ENCODE results near the gene ATRN.
A peak's percentile ranks its signal among the peaks of the same experiment; 100 is the strongest.

The ATRN gene

GRCh38 chr20:3660262-3661059, 189.6 kb downstream of the ATRN start:
- Histone ChIP-seq H3K27me3 (ENCODE audit: control insufficient read depth, insufficient read depth, low read length) (peaks cover 17% of the 10 kb centered on the region), H3K27ac (ENCODE audit: low read depth, low read length) (no peak overlapping the region), H3K9ac (ENCODE audit: low read length) (no peak overlapping the region), H3K4me1 (ENCODE audit: control insufficient read depth, insufficient read depth, low read length) (no peaks in the 10 kb centered on the region), H3K4me3 (ENCODE audit: low read length) (no peak overlapping the region), H3K36me3 (ENCODE audit: control insufficient read depth, insufficient read depth, low read length) (no peaks in the 10 kb centered on the region)

- Histone ChIP-seq H3K27me3 (ENCODE audit: control insufficient read depth, insufficient read depth, low read length) (peaks cover 17% of the 10 kb centered on the region), H3K9ac (ENCODE audit: low read length) (no peak overlapping the region), H3K4me1 (ENCODE audit: control insufficient read depth, insufficient read depth, low read length) (no peaks in the 10 kb centered on the region), H3K36me3 (ENCODE audit: control insufficient read depth, insufficient read depth, low read length) (no peaks in the 10 kb centered on the region), H3K4me3 (ENCODE audit: low read length) (no peak overlapping the region), H3K27ac (ENCODE audit: low read depth, low read length) (no peak overlapping the region)
Measured at GRCh38 chr20:3661060-3661813, 190.4 kb downstream of the ATRN start.

- Histone ChIP-seq H3K27ac (ENCODE audit: low read depth, low read length) (no peak overlapping the region), H3K36me3 (ENCODE audit: control insufficient read depth, insufficient read depth, low read length) (no peaks in the 10 kb centered on the region), H3K4me1 (ENCODE audit: control insufficient read depth, insufficient read depth, low read length) (no peaks in the 10 kb centered on the region), H3K9ac (ENCODE audit: low read length) (no peak overlapping the region), H3K4me3 (ENCODE audit: low read length) (no peak overlapping the region), H3K27me3 (ENCODE audit: control insufficient read depth, insufficient read depth, low read length) (peaks cover 17% of the 10 kb centered on the region)
Measured at GRCh38 chr20:3661814-3662665, 191.2 kb downstream of the ATRN start.

- no peaks in the 10 kb centered on the region for H3K4me1 ChIP-seq (ENCODE audit: control insufficient read depth, insufficient read depth, low read length)
- no peak within 1 kb of the TSS for H3K9ac ChIP-seq (ENCODE audit: low read length)
- H3K36me3 ChIP-seq (ENCODE audit: control insufficient read depth, insufficient read depth, low read length), result no peaks in the 10 kb centered on the region
- H3K27ac ChIP-seq (ENCODE audit: low read depth, low read length), result no peak within 1 kb of the TSS
- H3K4me3 ChIP-seq (ENCODE audit: low read length), result no peak within 1 kb of the TSS
- H3K27me3 ChIP-seq (ENCODE audit: control insufficient read depth, insufficient read depth, low read length), result peaks cover 17% of the 10 kb centered on the region
Measured at GRCh38 chr20:3663031-3663701, 192.3 kb downstream of the ATRN start, which contains the start of gene GFRA4. TSS of gene GFRA4 (minus strand) at chr20:3663399. CDS start at chr20:3663399, 0 bp downstream.

- Histone ChIP-seq H3K36me3 (ENCODE audit: control insufficient read depth, insufficient read depth, low read length) (no peaks in the 10 kb centered on the region), H3K9ac (ENCODE audit: low read length) (no peak overlapping the region), H3K27me3 (ENCODE audit: control insufficient read depth, insufficient read depth, low read length) (peaks cover 17% of the 10 kb centered on the region), H3K4me1 (ENCODE audit: control insufficient read depth, insufficient read depth, low read length) (no peaks in the 10 kb centered on the region), H3K27ac (ENCODE audit: low read depth, low read length) (no peak overlapping the region), H3K4me3 (ENCODE audit: low read length) (no peak overlapping the region)
Measured at GRCh38 chr20:3663858-3664257, 193.0 kb downstream of the ATRN start.

- Histone ChIP-seq H3K36me3 (ENCODE audit: control insufficient read depth, insufficient read depth, low read length) (peaks cover 3% of the 10 kb centered on the region), H3K27me3 (ENCODE audit: control insufficient read depth, insufficient read depth, low read length) (peaks cover 12% of the 10 kb centered on the region), H3K27ac (ENCODE audit: low read depth, low read length) (no peak overlapping the region), H3K4me3 (ENCODE audit: low read length) (no peak overlapping the region), H3K4me1 (ENCODE audit: control insufficient read depth, insufficient read depth, low read length) (no peaks in the 10 kb centered on the region), H3K9ac (ENCODE audit: low read length) (no peak overlapping the region)
Measured at GRCh38 chr20:3667434-3668037, 196.7 kb downstream of the ATRN start.

- H3K4me1 ChIP-seq (ENCODE audit: control insufficient read depth, insufficient read depth, low read length), result no peaks in the 10 kb centered on the region
- peaks cover 9% of the 10 kb centered on the region for H3K27me3 ChIP-seq (ENCODE audit: control insufficient read depth, insufficient read depth, low read length)
- H3K9ac ChIP-seq (ENCODE audit: low read length), result no peak overlapping the region
- H3K27ac ChIP-seq (ENCODE audit: low read depth, low read length), result peak overlapping the region; percentile 45
- H3K4me3 ChIP-seq (ENCODE audit: low read length), result no peak overlapping the region
- H3K36me3 ChIP-seq (ENCODE audit: control insufficient read depth, insufficient read depth, low read length), result peaks cover 3% of the 10 kb centered on the region
Measured at GRCh38 chr20:3669710-3670367, 199.0 kb downstream of the ATRN start.

- Histone ChIP-seq H3K36me3 (ENCODE audit: control insufficient read depth, insufficient read depth, low read length) (peaks cover 6% of the 10 kb centered on the region), H3K27ac (ENCODE audit: low read depth, low read length) (no peak overlapping the region), H3K9ac (ENCODE audit: low read length) (no peak overlapping the region), H3K27me3 (ENCODE audit: control insufficient read depth, insufficient read depth, low read length) (peaks cover 9% of the 10 kb centered on the region), H3K4me1 (ENCODE audit: control insufficient read depth, insufficient read depth, low read length) (no peaks in the 10 kb centered on the region), H3K4me3 (ENCODE audit: low read length) (no peak overlapping the region)
Measured at GRCh38 chr20:3670511-3670910, 199.7 kb downstream of the ATRN start.

- no peaks in the 10 kb centered on the region for H3K4me1 ChIP-seq (ENCODE audit: control insufficient read depth, insufficient read depth, low read length)
- H3K27me3 ChIP-seq (ENCODE audit: control insufficient read depth, insufficient read depth, low read length), result peaks cover 9% of the 10 kb centered on the region
- H3K27ac ChIP-seq (ENCODE audit: low read depth, low read length), result no peak overlapping the region
- H3K4me3 ChIP-seq (ENCODE audit: low read length), result no peak overlapping the region
- no peak overlapping the region for H3K9ac ChIP-seq (ENCODE audit: low read length)
- peaks cover 7% of the 10 kb centered on the region for H3K36me3 ChIP-seq (ENCODE audit: control insufficient read depth, insufficient read depth, low read length)
Measured at GRCh38 chr20:3670945-3671344, 200.1 kb downstream of the ATRN start.

GRCh38 chr20:3671986-3672546, 201.2 kb downstream of the ATRN start:
- peaks cover 5% of the 10 kb centered on the region for H3K4me1 ChIP-seq (ENCODE audit: control insufficient read depth, insufficient read depth, low read length)
- no peak overlapping the region for H3K4me3 ChIP-seq (ENCODE audit: low read length)
- peaks cover 7% of the 10 kb centered on the region for H3K36me3 ChIP-seq (ENCODE audit: control insufficient read depth, insufficient read depth, low read length)
- H3K9ac ChIP-seq (ENCODE audit: low read length), result no peak overlapping the region
- H3K27ac ChIP-seq (ENCODE audit: low read depth, low read length), result no peak overlapping the region
- H3K27me3 ChIP-seq (ENCODE audit: control insufficient read depth, insufficient read depth, low read length), result peaks cover 9% of the 10 kb centered on the region

Data from rectal smooth muscle tissue (tissue), 1 donor.